HG02981 (cell line): Measurements from ENCODE around the gene NDUFV1.
"Not testable (repeated sequence)": the region's sequence is repeated elsewhere in the genome, so short reads cannot be mapped to it uniquely, and the experiment has no call there.

ENCODE experiments used
- ATAC-seq: cut with Tn5 transposase; IDR thresholded peaks from one replicate; pipeline ENCODE4 v1.9.1; 2021; ENCODE audit warnings: mild to moderate bottlenecking, moderate library complexity; ENCODE audit not compliant: unreplicated experiment

The NDUFV1 gene

GRCh38 chr11:67651976-67652781 is 45.4 kb downstream of the NDUFV1 start:
- ATAC-seq: no peak

DNA sequence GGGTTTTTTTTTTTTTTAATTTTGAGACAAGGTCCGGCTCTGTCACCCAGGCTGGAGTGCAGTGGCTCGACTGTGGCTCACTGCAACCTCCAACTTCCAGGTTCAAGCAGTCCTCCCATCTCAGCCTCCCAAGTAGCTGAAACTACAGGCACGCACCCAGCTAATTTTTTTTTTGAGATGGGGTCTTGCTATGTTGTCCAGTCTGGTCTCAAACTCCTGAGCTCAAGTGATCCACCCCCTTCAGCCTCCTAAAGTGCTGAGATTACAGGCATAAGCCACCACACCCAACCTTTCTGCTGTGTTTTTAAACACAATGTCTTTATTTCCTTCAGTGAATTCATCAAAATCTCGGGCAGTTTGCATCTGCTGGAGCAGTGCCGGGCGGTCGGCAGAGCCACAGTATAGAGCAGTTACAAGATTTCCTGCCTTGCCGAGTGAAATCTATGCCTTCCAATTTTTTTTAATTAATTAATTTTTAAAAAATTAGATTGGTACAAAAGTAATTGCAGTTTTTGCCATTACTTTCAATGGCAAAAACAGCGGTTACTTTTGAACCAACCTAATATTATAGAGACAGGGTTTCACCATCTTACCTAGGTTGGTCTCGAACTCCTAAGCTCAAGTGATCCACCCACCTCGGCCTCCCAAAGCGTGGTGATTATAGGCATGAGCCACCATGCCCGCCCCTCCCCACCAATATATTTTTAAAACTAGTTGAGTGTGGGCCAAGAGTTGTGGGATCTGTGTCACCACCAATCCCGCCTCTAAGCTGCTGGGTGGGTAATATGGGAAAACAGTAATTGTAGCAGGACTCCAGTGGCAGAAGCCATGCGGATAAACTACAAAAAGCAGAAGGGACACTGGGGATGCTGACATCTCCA is 46.5 kb downstream of the NDUFV1 start:
- ATAC-seq: no peak

DNA sequence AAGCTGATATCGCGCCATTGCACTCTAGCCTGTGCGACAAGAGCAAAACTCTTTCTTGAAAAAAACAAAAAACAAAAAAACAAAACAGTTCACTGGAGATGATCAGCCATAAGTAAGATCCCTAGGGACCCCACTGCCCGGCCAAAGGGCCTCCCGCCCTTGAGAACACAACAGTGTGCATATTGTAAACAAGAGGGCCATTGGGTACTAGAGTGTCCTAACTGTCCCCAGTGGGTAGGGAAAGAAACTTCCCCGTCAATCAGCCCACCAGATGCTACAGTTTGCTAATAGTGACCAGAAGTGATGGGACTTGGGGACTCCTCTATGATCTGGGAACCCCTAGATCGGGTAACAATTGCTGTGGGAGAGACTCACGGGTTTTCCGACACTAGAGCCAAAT is 47.5 kb downstream of the NDUFV1 start:
- no peak for ATAC-seq

- no peak for ATAC-seq
These were observed 49.7 kb downstream of the NDUFV1 start for GRCh38 chr11:67656278-67656922.

GRCh38 chr11:67657300-67657699 is 50.6 kb downstream of the NDUFV1 start:
- ATAC-seq: no peak

DNA sequence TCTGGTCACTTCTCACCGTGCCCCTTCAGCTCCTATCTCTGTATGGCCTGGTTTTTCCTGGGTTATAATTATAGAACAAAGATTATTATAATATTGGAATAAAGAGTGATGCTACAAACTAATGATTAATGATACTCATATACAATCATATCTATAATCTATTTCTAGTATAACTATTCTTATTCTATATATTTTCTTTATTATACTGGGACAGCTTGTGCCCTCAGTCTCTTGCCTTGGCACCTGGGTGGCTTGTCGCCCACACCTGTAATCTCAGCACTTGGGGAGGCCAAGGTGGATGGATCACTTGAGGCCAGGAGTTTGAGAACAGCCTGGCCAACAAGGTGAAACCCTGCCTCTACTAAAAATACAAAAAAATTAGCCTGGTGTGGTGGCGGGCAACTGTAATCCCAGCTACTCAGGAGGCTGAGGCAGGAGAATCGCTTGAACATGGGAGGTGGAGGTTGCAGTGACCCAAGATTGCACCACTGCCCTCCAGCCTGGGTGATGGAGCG is 53.0 kb downstream of the NDUFV1 start:
- ATAC-seq: not testable (repeated sequence)

GRCh38 chr11:67660752-67661151 is 54.0 kb downstream of the NDUFV1 start:
- not testable (repeated sequence) for ATAC-seq
